ENCODE measurements around the gene SVBP. TPM values are rescaled to one million over a fixed set of nuclear protein-coding genes. Genes with fewer than 3 reads are reported as not detected.

The SVBP gene
- total and polyA plus RNA-seq, 3 experiments from 2014 or later = 12.6 to 38.4 (median 16.4) TPM

DNA sequence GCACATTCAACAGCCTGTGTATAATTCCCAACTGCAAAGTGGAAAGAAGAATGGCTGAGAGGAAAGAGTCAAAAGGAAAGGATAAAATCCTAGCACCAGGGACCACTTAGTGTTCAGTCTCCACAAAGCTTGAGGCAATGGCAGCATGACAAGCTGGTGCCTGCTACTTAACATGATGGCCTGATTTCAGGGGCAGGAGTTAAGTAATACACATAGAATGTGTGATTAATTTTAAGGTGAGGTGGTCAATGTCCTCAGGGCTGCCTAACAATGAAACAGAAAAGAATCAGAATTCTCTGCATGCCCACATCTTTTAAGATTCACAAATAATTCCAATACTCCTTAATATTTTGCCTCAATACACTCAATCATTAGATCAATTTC is 59.3 kb downstream of the SVBP start:
- H3K27me3 Mint-ChIP-seq = no peaks in the 10 kb centered on the region
- POLR2A ChIA-PET = no interaction called here
- Histone ChIP-seq H3K36me3 (ENCODE audit: insufficient read depth, low read length) (peaks cover 42% of the 10 kb centered on the region), H3K4me1 (ENCODE audit: insufficient read depth, low read length) (no peaks in the 10 kb centered on the region), H3K4me3 (ENCODE audit: low read length) (no peak overlapping the region), H3K27me3 (ENCODE audit: insufficient read depth, low read length, poor library complexity, severe bottlenecking) (no peaks in the 10 kb centered on the region), H3K9me3 (ENCODE audit: low read length) (no peaks in the 10 kb centered on the region), H3K27ac (ENCODE audit: low read depth, low read length) (no peak overlapping the region)
- H3K9me3 Mint-ChIP-seq = no peaks in the 10 kb centered on the region
- no peak for DNase-seq
- H3K36me3 Mint-ChIP-seq = peaks cover 9 to 78% (median 29%) of the 10 kb centered on the region in 3 donors
- CTCF ChIA-PET = interaction anchor here (1.3 to 3.0 kb wide), 2 partner anchors 9 to 316 kb away, joined by 5 to 17 read pairs; partner anchors contain the start of genes C1orf50 and P3H1
- H3K27ac Mint-ChIP-seq = peak overlapping the region in 2 of 8 donors; percentile 60 to 62
- peaks cover 3 to 5% (median 4%) of the 10 kb centered on the region in 3 donors for H3K4me1 Mint-ChIP-seq
- H3K4me3 Mint-ChIP-seq = no peak overlapping the region

Other genes starting within 250 kb of the SVBP start
- 100 to 1,000 TPM in 1 of 2 experiments, 10 to 100 TPM in 1; 95.9 to 117 TPM for gene PPIH, start 159.0 kb downstream of the SVBP start, total RNA-seq
- 82.0 TPM for gene PPIH, start 159.0 kb downstream of the SVBP start, polyA plus RNA-seq
- 1,000 to 10,000 TPM; 1,366 to 1,379 TPM for gene YBX1, start 135.0 kb downstream of the SVBP start, total RNA-seq
- 99.0 TPM for gene YBX1, start 135.0 kb downstream of the SVBP start, polyA plus RNA-seq
- gene CLDN19, start 77.2 kb downstream of the SVBP start, total RNA-seq = not detected
- gene CLDN19, start 77.2 kb downstream of the SVBP start, polyA plus RNA-seq = not detected
- 10 to 100 TPM; 35.6 to 38.5 TPM for gene P3H1, start 50.4 kb downstream of the SVBP start, total RNA-seq
- 11.1 TPM for gene P3H1, start 50.4 kb downstream of the SVBP start, polyA plus RNA-seq
- 1 to 10 TPM; 5.4 to 8.7 TPM for gene C1orf50, start 50.1 kb downstream of the SVBP start, total RNA-seq
- 3.5 TPM for gene C1orf50, start 50.1 kb downstream of the SVBP start, polyA plus RNA-seq
- under 1 TPM; 0.16 to 0.20 TPM for gene TMEM269, start 32.4 kb downstream of the SVBP start, total RNA-seq
- gene TMEM269, start 32.4 kb downstream of the SVBP start, polyA plus RNA-seq = not detected
- 1 to 10 TPM; 3.5 to 3.6 TPM for gene ERMAP, start 275 bp downstream of the SVBP start, total RNA-seq
- gene ERMAP, start 275 bp downstream of the SVBP start, polyA plus RNA-seq = 3.1 TPM
- 10 to 100 TPM; 10.8 TPM for gene ZNF691, start 29.2 kb upstream of the SVBP start, total RNA-seq
- 9.5 TPM for gene ZNF691, start 29.2 kb upstream of the SVBP start, polyA plus RNA-seq
- gene SLC2A1, start 141.5 kb upstream of the SVBP start, total RNA-seq = 100 to 1,000 TPM; 103 to 108 TPM
- gene SLC2A1, start 141.5 kb upstream of the SVBP start, polyA plus RNA-seq = 42.6 TPM